Right cardiac atrium (tissue), 5 donors: ENCODE measurements around the gene PARK7. TPM values are rescaled to one million over a fixed set of nuclear protein-coding genes. Genes with fewer than 3 reads are reported as not detected.
"Not testable (repeated sequence)": the region's sequence is repeated elsewhere in the genome, so short reads cannot be mapped to it uniquely, and the experiment has no call there.

Source experiments
- ATAC-seq, 2 donors: fragments of 200-7000 bp; cut with Tn5 transposase; one replicate each; pipeline versions ENCODE4 v1.8.0 to v1.9.1; 2020; ENCODE audit warnings: moderate library complexity in 2 of 2, mild to moderate bottlenecking in 1 of 2
- DNase-seq, 3 donors: peaks; one replicate each; pipeline ENCODE4 v3.0.0-alpha.2; 2020
- H3K27ac ChIP-seq: one replicate; pipeline ENCODE4 v1.5.1; 2013; ENCODE audit warnings: mild to moderate bottlenecking, low read length, control low read depth, moderate library complexity
- H3K27me3 ChIP-seq: one replicate; pipeline ENCODE4 v1.6.1; 2013; ENCODE audit not compliant: control insufficient read depth, insufficient read depth
- H3K4me1 ChIP-seq: one replicate; pipeline ENCODE4 v1.6.1; 2013; ENCODE audit warnings: low read length; ENCODE audit not compliant: control insufficient read depth, insufficient read depth
- H3K4me3 ChIP-seq: one replicate; pipeline ENCODE4 v1.5.1; 2013; ENCODE audit warnings: low read length, control low read depth
- H3K9me3 ChIP-seq: one replicate; pipeline ENCODE4 v1.6.1; 2013; ENCODE audit warnings: low read length; ENCODE audit not compliant: control insufficient read depth
- WGBS: extraction: QIAGEN DNeasy Blood & Tissue Kit; methylation state at CpG from one replicate; pipeline ENCODE4 v1.1.7; 2013; 5-methylcytosine and 5-hydroxymethylcytosine counted together
- intact Hi-C, 4 donors: fragments of 100-400 bp; cut with DNase I; formaldehyde crosslinking; loops; one replicate each; pipeline versions ENCODE4 v1.11.0 to v1.14.0; 2022 to 2023
- polyA plus RNA-seq: library from polyadenylated mRNA; stranded (reverse); fragments of 200-250 nt; gene quantifications from one replicate; pipeline ENCODE4 v1.2.3, GENCODE V29; 2013
- total RNA-seq, 4 donors: library from RNA; stranded (reverse); fragmentation: NEBNext Ultra II Directional; extraction: Animal tissue kit (Norgen Biotek cat#: 25700); gene quantifications; one replicate each; pipeline ENCODE4 v1.2.1, GENCODE V29; 2021
- donor health status: healthy with polysubstance abuse.
- donor health status: DM: no; HTN: yes; CAD: no.
- donor health status: DM: no; HTN: no; CAD: no.
- donor health status: DM: no; HTN: yes; CAD: no; lungs with severe emphysema.
- donor health status: DM: yes; HTN: yes; CAD: no.

PARK7 gene
- total and polyA plus RNA-seq, 5 donors: 302 to 501 (median 317) TPM

- ATAC-seq (no peak), DNase-seq (no peak)
- Histone ChIP-seq H3K4me3 (no peak overlapping the region), H3K27me3 (no peaks in the 10 kb centered on the region), H3K4me1 (no peaks in the 10 kb centered on the region), H3K9me3 (no peaks in the 10 kb centered on the region), H3K27ac (no peak overlapping the region)
- 71% methylated on average over 5 of the region's 5 CpGs for WGBS
- intact Hi-C loops: no loop called here
Observed at GRCh38 chr1:7948960-7949359, 12.6 kb upstream of the PARK7 start.

GRCh38 chr1:7952791-7953190 lies 8.7 kb upstream of the PARK7 start:
- H3K27ac ChIP-seq, H3K4me3 ChIP-seq, ATAC-seq, H3K9me3 ChIP-seq, intact Hi-C loops, H3K4me1 ChIP-seq, H3K27me3 ChIP-seq: not testable (repeated sequence)
- peak in 1 of 3 donors; percentile 54 for DNase-seq
- WGBS: 93% methylated on average over 29 of the region's 30 CpGs

DNA sequence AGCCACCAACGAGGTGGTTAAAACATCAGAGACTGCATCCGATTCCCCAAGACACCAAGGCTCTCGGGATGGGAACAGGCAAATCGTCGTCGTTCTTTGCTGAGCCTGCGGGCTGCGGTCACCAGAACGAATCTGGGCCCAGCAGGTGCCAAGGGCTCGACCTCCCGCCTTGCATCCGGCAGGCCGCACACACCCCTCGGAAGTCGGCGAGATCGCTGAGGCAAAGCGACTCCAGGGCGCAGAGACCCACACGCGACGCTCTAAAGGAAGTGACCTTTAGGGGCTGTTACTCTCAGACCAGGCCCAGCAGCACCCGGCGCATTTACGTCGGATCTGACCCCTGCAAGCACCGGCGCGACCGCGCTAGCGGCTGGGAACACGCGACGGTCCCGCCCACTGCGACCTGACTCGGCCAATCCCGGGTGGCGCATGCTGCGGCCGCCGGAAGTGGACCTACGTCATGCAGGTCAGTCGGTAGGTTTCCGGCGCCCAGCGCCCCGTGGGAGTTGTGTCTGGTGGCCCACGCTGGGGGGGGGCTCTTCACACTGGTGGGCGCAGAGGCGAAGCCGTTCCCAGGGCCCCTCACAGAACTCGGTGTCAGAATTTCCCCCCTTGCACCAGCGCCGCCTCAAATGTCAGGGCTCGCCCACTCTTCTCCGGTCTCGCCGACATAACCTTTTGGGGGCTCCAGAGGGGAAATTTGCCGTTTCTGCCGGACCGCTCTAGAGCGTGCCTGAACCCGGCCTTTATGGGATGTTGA lies 7.5 kb upstream of the PARK7 start:
- ATAC-seq: peak; percentile 99 to 100
- intact Hi-C loops: no loop called here
- Histone ChIP-seq H3K27ac (peak overlapping the region; percentile 85), H3K4me1 (no peaks in the 10 kb centered on the region), H3K4me3 (peak overlapping the region; percentile 84), H3K27me3 (no peaks in the 10 kb centered on the region), H3K9me3 (no peaks in the 10 kb centered on the region)
- DNase-seq: peak; percentile 98 to 99 (median 99)
- 2% methylated on average over 65 of the region's 65 CpGs for WGBS

DNA sequence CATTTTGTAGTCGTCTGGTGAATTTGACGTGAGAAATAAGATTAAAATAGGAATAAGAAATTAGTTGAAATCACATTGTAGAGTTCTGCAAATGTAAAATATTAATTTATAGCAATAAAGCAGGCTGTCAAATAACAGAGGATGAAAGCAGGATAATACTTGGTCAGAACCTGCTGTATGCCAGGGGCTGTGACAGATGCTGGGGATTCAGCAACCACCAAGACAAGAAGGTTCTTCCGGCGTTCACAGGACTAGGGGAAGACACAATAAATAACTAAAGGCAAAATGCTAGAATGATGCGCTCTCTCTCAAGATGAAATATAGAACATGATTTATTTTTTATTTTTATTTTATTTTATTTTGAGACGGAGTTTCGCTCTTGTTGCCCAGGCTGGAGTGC lies 6.8 kb upstream of the PARK7 start:
- intact Hi-C loops: no loop called here
- peak overlapping the region; percentile 85 for H3K27ac ChIP-seq

DNA sequence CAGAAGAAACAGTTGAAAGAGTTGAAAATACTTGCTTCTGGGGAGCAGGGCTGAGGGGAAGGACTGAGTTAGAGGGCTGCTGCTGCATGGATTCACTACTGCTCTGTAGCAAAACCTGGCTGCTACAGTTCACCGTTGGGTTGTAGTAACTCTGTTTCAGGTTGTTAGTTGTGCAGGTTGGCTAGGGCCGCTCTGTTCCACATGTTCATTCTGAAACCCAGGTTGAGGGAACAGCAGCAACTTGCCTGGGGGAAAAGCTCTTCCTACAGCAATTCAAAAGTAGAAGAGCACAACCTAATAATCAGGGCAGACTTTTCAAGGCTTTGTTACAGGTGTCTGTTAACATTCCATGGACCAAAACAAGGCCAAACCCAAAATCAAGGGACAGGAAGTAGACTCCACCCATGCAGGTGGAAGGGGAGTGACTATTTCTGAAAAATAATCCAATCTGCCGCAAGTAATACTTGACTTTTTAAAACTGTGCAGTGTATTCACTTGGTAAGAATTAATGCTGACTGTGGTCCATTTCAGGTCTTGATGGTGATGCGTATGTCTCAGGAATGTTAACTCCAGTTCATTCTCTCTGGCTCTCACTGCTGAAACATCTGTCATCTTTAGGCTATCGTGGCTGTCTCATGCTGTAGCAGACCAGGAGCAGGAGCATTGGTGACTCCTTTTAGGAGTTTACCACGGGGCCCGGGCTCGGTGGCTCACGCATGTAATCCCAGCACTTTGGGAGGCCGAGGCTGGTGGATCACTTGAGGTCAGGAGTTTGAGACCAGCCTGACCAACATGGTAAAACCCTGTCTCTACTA lies 5.1 kb upstream of the PARK7 start:
- ATAC-seq (no peak), DNase-seq (no peak)
- intact Hi-C loops: no loop called here

More for the DNA sequence above, 6.8 kb upstream of the PARK7 start:
- H3K27me3 ChIP-seq: no peaks in the 10 kb centered on the region
- WGBS: 65% methylated on average over 7 of the region's 7 CpGs
- DNase-seq: no peak
- peak overlapping the region; percentile 84 for H3K4me3 ChIP-seq
- no peaks in the 10 kb centered on the region for H3K9me3 ChIP-seq
- no peak for ATAC-seq
- no peaks in the 10 kb centered on the region for H3K4me1 ChIP-seq

GRCh38 chr1:7960165-7960564 lies 1.3 kb upstream of the PARK7 start:
- 93% methylated on average over 2 of the region's 2 CpGs for WGBS
- no peaks in the 10 kb centered on the region for H3K4me1 ChIP-seq
- no peaks in the 10 kb centered on the region for H3K27me3 ChIP-seq
- H3K4me3 ChIP-seq: no peak overlapping the region
- no peak overlapping the region for H3K27ac ChIP-seq
- intact Hi-C loops: no loop called here
- no peak for DNase-seq
- ATAC-seq: no peak
- H3K9me3 ChIP-seq: no peaks in the 10 kb centered on the region

More for the DNA sequence above, 5.1 kb upstream of the PARK7 start:
- H3K9me3 ChIP-seq: no peaks in the 10 kb centered on the region
- no peaks in the 10 kb centered on the region for H3K27me3 ChIP-seq
- 81% methylated on average over 10 of the region's 10 CpGs for WGBS
- no peaks in the 10 kb centered on the region for H3K4me1 ChIP-seq
- no peak overlapping the region for H3K27ac ChIP-seq
- no peak overlapping the region for H3K4me3 ChIP-seq

GRCh38 chr1:7960867-7961215 lies 670 bp upstream of the PARK7 start:
- intact Hi-C loops: no loop called here
- Histone ChIP-seq H3K27ac (peak overlapping the region; percentile 84), H3K9me3 (no peaks in the 10 kb centered on the region), H3K27me3 (no peaks in the 10 kb centered on the region), H3K4me3 (peak overlapping the region; percentile 65), H3K4me1 (no peaks in the 10 kb centered on the region)
- ATAC-seq: no peak
- under 1% methylated on average over 3 of the region's 3 CpGs for WGBS
- no peak for DNase-seq

DNA sequence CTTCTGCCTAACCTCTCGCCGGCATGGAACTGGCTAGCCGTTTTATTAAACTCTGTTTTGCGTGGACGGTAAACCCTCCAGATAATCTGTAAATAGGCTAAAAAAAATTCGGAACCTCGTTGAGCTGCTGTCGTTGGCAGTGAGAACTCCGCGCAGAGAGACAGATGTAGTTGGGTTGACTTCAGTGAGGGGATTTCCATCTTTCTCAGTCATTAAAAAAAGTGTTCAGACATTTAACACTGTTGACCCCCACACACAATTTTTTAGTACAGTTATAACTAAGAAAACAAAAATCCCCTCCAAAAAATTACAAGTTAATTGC lies 464 bp downstream of the PARK7 start:
- H3K4me1 ChIP-seq: no peaks in the 10 kb centered on the region
- intact Hi-C loops: no loop called here
- no peaks in the 10 kb centered on the region for H3K9me3 ChIP-seq
- no peaks in the 10 kb centered on the region for H3K27me3 ChIP-seq
- WGBS: 0% methylated on average over 10 of the region's 10 CpGs
- no peak for DNase-seq
- peak overlapping the region; percentile 93 for H3K27ac ChIP-seq
- peak in 1 of 2 donors; percentile 2 for ATAC-seq
- peak overlapping the region; percentile 59 for H3K4me3 ChIP-seq

DNA sequence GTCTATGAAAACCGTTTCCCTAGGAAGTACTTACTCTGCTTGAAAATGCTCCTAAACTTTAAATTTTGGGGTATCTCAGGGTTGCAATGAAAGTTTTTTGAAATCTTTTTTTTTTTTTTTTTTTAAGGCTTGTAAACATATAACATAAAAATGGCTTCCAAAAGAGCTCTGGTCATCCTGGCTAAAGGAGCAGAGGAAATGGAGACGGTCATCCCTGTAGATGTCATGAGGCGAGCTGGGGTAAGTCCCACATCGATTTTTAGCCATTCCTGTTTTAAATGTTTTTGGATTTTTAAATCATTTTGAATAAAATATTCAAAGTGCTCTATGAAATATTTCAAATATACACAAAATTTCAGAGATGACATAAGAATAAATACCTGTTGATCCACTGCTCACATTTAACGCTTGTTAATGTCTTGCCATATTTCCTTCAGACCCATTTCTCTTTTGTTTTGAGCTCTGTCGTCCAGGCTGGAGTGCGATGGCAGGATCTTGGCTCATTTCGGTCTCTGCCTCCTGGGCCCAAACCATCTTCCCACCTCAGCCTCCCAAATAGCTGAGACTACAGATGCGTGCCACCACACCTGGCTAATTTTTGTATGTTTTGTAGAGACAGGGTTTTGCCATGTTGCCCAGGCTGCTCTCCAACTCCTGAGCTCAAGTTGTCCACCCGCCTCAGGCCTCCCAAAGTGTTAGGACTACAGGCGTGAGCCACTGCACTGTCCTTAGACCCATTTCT lies 1.3 kb downstream of the PARK7 start:
- no peak for DNase-seq
- 84% methylated on average over 11 of the region's 11 CpGs for WGBS
- no peak for ATAC-seq
- H3K4me1 ChIP-seq: no peaks in the 10 kb centered on the region
- intact Hi-C loops: no loop called here
- peak overlapping the region; percentile 59 for H3K4me3 ChIP-seq
- no peaks in the 10 kb centered on the region for H3K9me3 ChIP-seq
- no peak overlapping the region for H3K27ac ChIP-seq
- no peaks in the 10 kb centered on the region for H3K27me3 ChIP-seq

DNA sequence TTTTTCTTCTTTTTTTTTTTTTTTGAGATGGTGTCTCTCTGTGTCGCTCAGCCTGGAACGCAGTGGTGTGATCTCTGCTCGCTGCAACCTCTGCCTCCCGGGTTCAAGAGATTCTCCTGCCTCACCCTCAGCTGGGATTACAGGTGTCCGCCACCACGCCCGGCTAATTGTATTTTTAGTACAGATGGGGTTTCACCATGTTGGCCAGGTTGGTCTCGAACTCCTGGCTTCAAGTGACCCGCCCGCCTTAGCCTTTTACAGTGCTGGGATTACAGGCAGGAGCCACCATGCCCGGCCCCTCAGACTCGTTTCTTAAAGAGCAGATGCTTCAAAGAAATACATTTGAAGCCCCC lies 1.8 kb downstream of the PARK7 start:
- WGBS: 96% methylated on average over 12 of the region's 12 CpGs
- intact Hi-C loops, ATAC-seq: not testable (repeated sequence)

GRCh38 chr1:7963841-7964240 lies 2.3 kb downstream of the PARK7 start:
- H3K27me3 ChIP-seq, DNase-seq, intact Hi-C loops, H3K4me1 ChIP-seq, ATAC-seq, H3K4me3 ChIP-seq, H3K9me3 ChIP-seq, H3K27ac ChIP-seq: not testable (repeated sequence)
- WGBS: 80% methylated on average over 7 of the region's 7 CpGs

More for the DNA sequence above, 1.8 kb downstream of the PARK7 start:
- H3K9me3 ChIP-seq, H3K4me1 ChIP-seq, DNase-seq, H3K4me3 ChIP-seq, H3K27ac ChIP-seq, H3K27me3 ChIP-seq: not testable (repeated sequence)
